CD4-positive, alpha-beta T cell treated with Interferon alpha-2 for 1 hour (primary cell): ENCODE measurements around the gene GJE1.

ENCODE experiments used
- DNase-seq, 2 donors: peaks; one replicate each; pipeline ENCODE4 v3.0.0-alpha.2; 2020 to 2022

Gene GJE1

GRCh38 chr6:142167071-142167470, 34.3 kb downstream of the GJE1 start:
- no peak for DNase-seq

GRCh38 chr6:142167486-142167885, 34.8 kb downstream of the GJE1 start:
- no peak for DNase-seq

- no peak for DNase-seq
Observed at GRCh38 chr6:142171351-142171750, 38.6 kb downstream of the GJE1 start.

DNA sequence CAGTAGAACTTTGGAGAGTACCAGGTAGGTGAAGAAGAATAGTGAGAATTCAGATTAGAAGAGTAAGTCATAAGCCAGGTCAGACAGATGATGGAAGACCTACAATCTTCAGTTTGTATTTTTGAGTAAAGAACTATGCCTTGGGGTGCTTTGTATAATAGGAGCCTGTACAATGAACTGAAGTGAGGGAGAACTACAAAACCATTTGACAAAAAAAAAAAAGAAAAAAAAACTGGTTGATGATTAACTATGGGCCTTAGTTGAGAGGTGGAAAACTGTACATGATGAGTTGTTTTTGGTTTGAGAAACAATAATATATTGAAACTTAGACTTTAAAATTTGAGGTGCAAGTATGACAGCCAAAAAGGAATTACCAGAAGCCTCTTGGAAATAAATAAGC, 40.0 kb downstream of the GJE1 start:
- no peak for DNase-seq

DNA sequence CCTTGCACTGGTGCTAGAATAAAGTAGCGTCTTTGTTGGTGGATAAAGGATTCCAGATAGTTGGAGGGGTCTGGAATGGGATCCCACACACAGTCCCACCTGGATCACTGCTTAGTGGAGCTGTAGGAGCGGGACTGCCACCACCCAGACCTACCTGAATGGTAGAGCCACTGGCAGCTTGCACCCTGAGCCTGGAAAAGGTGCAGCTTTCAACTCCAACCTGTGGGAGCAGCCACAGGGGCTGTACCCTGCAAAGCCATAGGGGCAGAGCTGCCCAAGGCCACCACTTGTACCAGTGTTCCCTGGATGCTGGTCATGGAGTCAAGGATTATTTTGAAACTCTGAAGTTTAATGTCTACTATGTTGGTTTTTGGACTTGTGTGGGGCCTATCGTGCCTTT, 41.3 kb downstream of the GJE1 start:
- DNase-seq = no peak

- no peak for DNase-seq
Observed at GRCh38 chr6:142174703-142175102, 42.0 kb downstream of the GJE1 start.

DNA sequence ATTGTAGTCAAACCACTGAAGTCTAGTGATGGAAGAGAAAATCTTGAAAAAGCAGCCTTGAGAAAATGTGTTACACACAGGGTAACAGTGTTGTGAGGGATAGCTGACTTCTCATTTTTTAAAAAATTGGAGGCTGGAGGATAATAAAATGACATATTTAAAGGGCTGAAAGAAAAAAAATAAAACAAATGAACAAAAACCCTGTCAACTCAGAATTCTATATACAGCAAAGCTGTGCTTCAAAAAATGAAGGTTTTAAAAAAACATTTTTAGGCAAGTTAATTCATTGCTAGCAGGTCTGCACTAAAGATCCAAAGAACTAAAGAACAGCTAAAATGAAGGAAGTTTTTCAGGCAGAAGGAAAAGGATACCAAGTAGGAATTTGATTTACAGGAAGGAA, 45.4 kb downstream of the GJE1 start:
- DNase-seq = no peak

DNA sequence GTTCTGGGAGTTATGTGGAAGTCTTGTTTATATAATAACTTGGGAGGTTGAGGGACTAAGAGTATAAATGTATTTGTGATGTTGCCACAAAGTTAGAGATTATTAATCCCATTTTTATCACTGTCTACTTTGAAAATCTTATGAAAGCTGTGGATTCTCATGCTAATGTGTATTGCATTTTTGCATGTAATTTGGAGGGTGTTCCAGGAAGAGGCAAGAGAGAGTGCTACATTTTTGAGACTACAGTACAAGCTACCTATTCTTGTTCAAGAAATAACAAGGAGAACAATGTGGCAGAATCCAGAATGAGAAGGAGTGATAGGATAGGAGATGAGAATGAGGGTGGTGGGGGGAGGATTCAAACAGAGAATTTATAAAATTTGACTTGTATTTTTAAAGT, 49.3 kb downstream of the GJE1 start:
- DNase-seq = no peak

DNA sequence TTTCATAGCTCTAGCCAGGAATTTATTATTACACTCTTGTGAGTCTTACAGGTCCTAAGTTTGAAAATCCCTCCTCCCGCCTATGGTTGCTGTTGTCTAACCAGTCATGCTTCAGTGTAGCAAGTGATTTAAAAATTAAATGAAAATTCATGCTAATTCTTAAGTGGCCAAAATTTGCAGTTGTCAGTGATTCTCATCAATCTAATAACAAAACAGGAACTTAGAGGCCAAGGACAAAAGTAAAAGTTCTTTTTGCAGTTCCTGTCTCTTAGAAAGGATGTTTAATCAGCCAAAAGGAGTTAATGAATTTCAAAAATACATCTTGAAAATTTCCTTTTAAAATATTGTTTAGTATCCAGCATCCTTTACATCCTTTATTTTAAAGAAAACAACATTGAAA, 50.6 kb downstream of the GJE1 start:
- no peak for DNase-seq

DNA sequence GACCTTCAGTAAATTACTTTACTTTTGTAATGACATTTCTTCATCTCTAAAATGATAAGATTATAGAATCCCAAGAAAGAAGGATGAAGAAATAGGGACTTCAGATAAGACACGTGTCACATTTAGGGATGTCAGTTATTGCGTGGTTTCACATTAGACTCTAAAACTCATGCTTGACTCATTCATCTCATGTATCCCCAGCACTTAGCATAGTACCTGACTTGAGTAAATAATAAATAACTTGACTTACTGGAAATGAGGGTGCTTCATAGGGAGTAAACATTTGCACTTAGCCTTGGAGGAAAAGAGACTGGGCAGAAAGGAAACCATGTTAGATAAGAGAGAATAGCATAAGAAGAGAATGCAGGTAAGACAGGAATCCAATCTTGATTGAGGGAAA, 51.6 kb downstream of the GJE1 start:
- DNase-seq = no peak
